HEK293 (cell line): Measurements from ENCODE around the gene LPAR2.

Source experiments
- CTCF ChIA-PET: fragments of 350-600 bp; formaldehyde crosslinking; extraction: SDS; loops from one replicate; lab custom pipeline; 2021; ENCODE audit warnings: antibody characterized with exemption; lab: Yijun Ruan, JAX
- POLR2A ChIA-PET: fragments of 300-600 bp; formaldehyde crosslinking; extraction: SDS; loops from one replicate; lab custom pipeline; 2020; ENCODE audit warnings: antibody characterized with exemption, inconsistent platforms; lab: Yijun Ruan, JAX
- H3K27ac ChIP-seq: fragments of 200-500 bp; sonication (Bioruptor generic); 2 replicates; pipeline ENCODE4 v1.5.1; 2014; ENCODE audit warnings: low read depth, low read length, control low read depth, inconsistent platforms; ENCODE audit errors: extremely low read depth
- H3K36me3 ChIP-seq, 2 experiments: fragments of 200-500 bp in 1 of 2; sonication (Bioruptor generic) in 1 of 2; 1 replicate in 1 of 2; 2 replicates in 1 of 2; pipeline ENCODE4 v1.5.1; 2014 to 2017; ENCODE audit warnings: inconsistent platforms in 2 of 2, low read length in 2 of 2; ENCODE audit not compliant: control insufficient read depth in 2 of 2, insufficient read depth in 1 of 2
- H3K4me1 ChIP-seq: fragments of 200-500 bp; sonication (Bioruptor generic); 2 replicates; pipeline ENCODE4 v1.5.1; 2014; ENCODE audit warnings: mild to moderate bottlenecking, low read length, inconsistent platforms; ENCODE audit not compliant: control insufficient read depth, insufficient read depth
- H3K4me3 ChIP-seq: 2 replicates; pipeline ENCODE4 v1.5.1; 2011; ENCODE audit warnings: low read depth, mild to moderate bottlenecking, control low read depth, low read length, moderate library complexity
- H3K9me3 ChIP-seq: fragments of 200-500 bp; sonication (Bioruptor generic); 2 replicates; pipeline ENCODE4 v1.5.1; 2014; ENCODE audit warnings: low read depth, low read length, inconsistent platforms; ENCODE audit not compliant: control insufficient read depth, insufficient read depth
- HOXC10 ChIP-seq: sonication (generic); formaldehyde crosslinking; IDR thresholded peaks from 2 replicates; pipeline ENCODE4 v1.8.1; 2023; ENCODE audit warnings: mild to moderate bottlenecking, missing genetic modification reagents
- KLF8 ChIP-seq: fragments of 450-650 bp; formaldehyde crosslinking; IDR thresholded peaks from 2 replicates; pipeline ENCODE4 v1.5.1; 2016; ENCODE audit warnings: missing biosample characterization, missing genetic modification characterization
- RBAK ChIP-seq: fragments of 450-650 bp; formaldehyde crosslinking; IDR thresholded peaks from 2 replicates; pipeline ENCODE4 v1.5.1; 2016; ENCODE audit warnings: missing biosample characterization, missing genetic modification characterization
- SP2 ChIP-seq: fragments of 450-650 bp; formaldehyde crosslinking; IDR thresholded peaks from 2 replicates; pipeline ENCODE4 v1.5.1; 2016; ENCODE audit warnings: missing biosample characterization, missing genetic modification characterization
- YY2 ChIP-seq: fragments of 450-650 bp; formaldehyde crosslinking; IDR thresholded peaks from 2 replicates; pipeline ENCODE4 v1.5.1; 2016; ENCODE audit warnings: missing biosample characterization, missing genetic modification characterization
- ZBTB1 ChIP-seq: fragments of 450-650 bp; formaldehyde crosslinking; IDR thresholded peaks from 2 replicates; pipeline ENCODE4 v1.5.1; 2016; ENCODE audit warnings: missing biosample characterization, missing genetic modification characterization
- ZBTB49 ChIP-seq: fragments of 450-650 bp; formaldehyde crosslinking; IDR thresholded peaks from 2 replicates; pipeline ENCODE4 v1.5.1; 2016; ENCODE audit warnings: missing biosample characterization, missing genetic modification characterization, low read depth
- ZEB2 ChIP-seq: fragments of 450-650 bp; formaldehyde crosslinking; IDR thresholded peaks from 2 replicates; pipeline ENCODE4 v1.5.1; 2016; ENCODE audit warnings: missing biosample characterization, missing genetic modification characterization
- ZNF2 ChIP-seq: fragments of 450-650 bp; formaldehyde crosslinking; IDR thresholded peaks from 2 replicates; pipeline ENCODE4 v1.5.1; 2016; ENCODE audit warnings: missing biosample characterization, missing genetic modification characterization
- ZNF239 ChIP-seq: fragments of 450-650 bp; formaldehyde crosslinking; IDR thresholded peaks from 2 replicates; pipeline ENCODE4 v1.5.1; 2016; ENCODE audit warnings: missing biosample characterization, missing genetic modification characterization
- ZNF24 ChIP-seq: fragments of 450-650 bp; formaldehyde crosslinking; IDR thresholded peaks from 2 replicates; pipeline ENCODE4 v1.5.1; 2016; ENCODE audit warnings: missing biosample characterization, missing genetic modification characterization
- ZNF274 ChIP-seq, 2 experiments: fragments of 200-500 bp in 1 of 2; fragments of 450-650 bp in 1 of 2; sonication (Bioruptor generic) in 1 of 2; formaldehyde crosslinking in 1 of 2; IDR thresholded peaks; 2 replicates each; pipeline versions ENCODE4 v1.5.1 to v1.6.1; 2014 to 2016; ENCODE audit warnings: borderline replicate concordance in 1 of 2, inconsistent platforms in 1 of 2, low read length in 1 of 2, missing biosample characterization in 1 of 2, missing genetic modification characterization in 1 of 2
- ZNF280D ChIP-seq: fragments of 450-650 bp; formaldehyde crosslinking; IDR thresholded peaks from 2 replicates; pipeline ENCODE4 v1.5.1; 2016; ENCODE audit warnings: missing biosample characterization, missing genetic modification characterization
- ZNF362 ChIP-seq: fragments of 450-650 bp; formaldehyde crosslinking; IDR thresholded peaks from 2 replicates; pipeline ENCODE4 v1.5.1; 2016; ENCODE audit warnings: missing biosample characterization, missing genetic modification characterization
- ZNF670 ChIP-seq: fragments of 450-650 bp; formaldehyde crosslinking; IDR thresholded peaks from 2 replicates; pipeline ENCODE4 v1.5.1; 2016; ENCODE audit warnings: missing biosample characterization, missing genetic modification characterization, low read depth
- ZNF707 ChIP-seq: fragments of 450-650 bp; formaldehyde crosslinking; IDR thresholded peaks from 2 replicates; pipeline ENCODE4 v1.5.1; 2016; ENCODE audit warnings: missing biosample characterization, missing genetic modification characterization
- ZSCAN18 ChIP-seq: fragments of 450-650 bp; formaldehyde crosslinking; IDR thresholded peaks from 2 replicates; pipeline ENCODE4 v1.5.1; 2016; ENCODE audit warnings: missing biosample characterization, missing genetic modification characterization
- TF ChIP-seq, protein P1 (sequence below): fragments of 450-650 bp; formaldehyde crosslinking; IDR thresholded peaks from 2 replicates; pipeline ENCODE4 v1.5.1; 2016; ENCODE audit warnings: missing biosample characterization, missing genetic modification characterization, borderline replicate concordance

LPAR2 gene

GRCh38 chr19:19592690-19593089 is 35.3 kb downstream of the LPAR2 start:
- no peak for TF ChIP-seq ZBTB1 (tag by site-specific recombination)
- TF ChIP-seq, protein P1, sequence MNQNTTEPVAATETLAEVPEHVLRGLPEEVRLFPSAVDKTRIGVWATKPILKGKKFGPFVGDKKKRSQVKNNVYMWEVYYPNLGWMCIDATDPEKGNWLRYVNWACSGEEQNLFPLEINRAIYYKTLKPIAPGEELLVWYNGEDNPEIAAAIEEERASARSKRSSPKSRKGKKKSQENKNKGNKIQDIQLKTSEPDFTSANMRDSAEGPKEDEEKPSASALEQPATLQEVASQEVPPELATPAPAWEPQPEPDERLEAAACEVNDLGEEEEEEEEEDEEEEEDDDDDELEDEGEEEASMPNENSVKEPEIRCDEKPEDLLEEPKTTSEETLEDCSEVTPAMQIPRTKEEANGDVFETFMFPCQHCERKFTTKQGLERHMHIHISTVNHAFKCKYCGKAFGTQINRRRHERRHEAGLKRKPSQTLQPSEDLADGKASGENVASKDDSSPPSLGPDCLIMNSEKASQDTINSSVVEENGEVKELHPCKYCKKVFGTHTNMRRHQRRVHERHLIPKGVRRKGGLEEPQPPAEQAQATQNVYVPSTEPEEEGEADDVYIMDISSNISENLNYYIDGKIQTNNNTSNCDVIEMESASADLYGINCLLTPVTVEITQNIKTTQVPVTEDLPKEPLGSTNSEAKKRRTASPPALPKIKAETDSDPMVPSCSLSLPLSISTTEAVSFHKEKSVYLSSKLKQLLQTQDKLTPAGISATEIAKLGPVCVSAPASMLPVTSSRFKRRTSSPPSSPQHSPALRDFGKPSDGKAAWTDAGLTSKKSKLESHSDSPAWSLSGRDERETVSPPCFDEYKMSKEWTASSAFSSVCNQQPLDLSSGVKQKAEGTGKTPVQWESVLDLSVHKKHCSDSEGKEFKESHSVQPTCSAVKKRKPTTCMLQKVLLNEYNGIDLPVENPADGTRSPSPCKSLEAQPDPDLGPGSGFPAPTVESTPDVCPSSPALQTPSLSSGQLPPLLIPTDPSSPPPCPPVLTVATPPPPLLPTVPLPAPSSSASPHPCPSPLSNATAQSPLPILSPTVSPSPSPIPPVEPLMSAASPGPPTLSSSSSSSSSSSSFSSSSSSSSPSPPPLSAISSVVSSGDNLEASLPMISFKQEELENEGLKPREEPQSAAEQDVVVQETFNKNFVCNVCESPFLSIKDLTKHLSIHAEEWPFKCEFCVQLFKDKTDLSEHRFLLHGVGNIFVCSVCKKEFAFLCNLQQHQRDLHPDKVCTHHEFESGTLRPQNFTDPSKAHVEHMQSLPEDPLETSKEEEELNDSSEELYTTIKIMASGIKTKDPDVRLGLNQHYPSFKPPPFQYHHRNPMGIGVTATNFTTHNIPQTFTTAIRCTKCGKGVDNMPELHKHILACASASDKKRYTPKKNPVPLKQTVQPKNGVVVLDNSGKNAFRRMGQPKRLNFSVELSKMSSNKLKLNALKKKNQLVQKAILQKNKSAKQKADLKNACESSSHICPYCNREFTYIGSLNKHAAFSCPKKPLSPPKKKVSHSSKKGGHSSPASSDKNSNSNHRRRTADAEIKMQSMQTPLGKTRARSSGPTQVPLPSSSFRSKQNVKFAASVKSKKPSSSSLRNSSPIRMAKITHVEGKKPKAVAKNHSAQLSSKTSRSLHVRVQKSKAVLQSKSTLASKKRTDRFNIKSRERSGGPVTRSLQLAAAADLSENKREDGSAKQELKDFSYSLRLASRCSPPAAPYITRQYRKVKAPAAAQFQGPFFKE: no peak
- no peak for TF ChIP-seq ZNF24 (tag by site-specific recombination)
- no peak for TF ChIP-seq ZEB2
- TF ChIP-seq ZSCAN18: no peak
- no peak for TF ChIP-seq ZBTB49 (tag by site-specific recombination)
- no peak for TF ChIP-seq ZNF362 (tag by site-specific recombination)
- no peak for TF ChIP-seq RBAK (tag by site-specific recombination)
- no peak for TF ChIP-seq ZNF274 (IDR thresholded peaks at IDR 0.05; ENCODE audit: low read length)
- no peak for TF ChIP-seq ZNF274 (tag by site-specific recombination; IDR thresholded peaks at IDR 0.05; ENCODE audit: borderline replicate concordance)
- TF ChIP-seq YY2: no peak
- TF ChIP-seq ZNF239: no peak
- no peak for TF ChIP-seq ZNF280D (tag by site-specific recombination)
- no peak for TF ChIP-seq ZNF2 (tag by site-specific recombination)
- no peak for TF ChIP-seq SP2 (tag by site-specific recombination)
- no peak for TF ChIP-seq KLF8 (tag by site-specific recombination)
- TF ChIP-seq ZNF670 (tag by site-specific recombination): no peak
- TF ChIP-seq ZNF707 (tag by site-specific recombination): no peak
- no peak for TF ChIP-seq HOXC10 (CRISPR knock-in tag)
- POLR2A ChIA-PET: no interaction called here

More at GRCh38 chr19:19592690-19593089, 35.3 kb downstream of the LPAR2 start:
- peaks cover 0 to 7% of the 10 kb centered on the region in 2 experiments; a peak in 1 of 3 replicates for H3K36me3 ChIP-seq
- CTCF ChIA-PET: no interaction called here
- H3K4me3 ChIP-seq: no peak overlapping the region
- no peaks in the 10 kb centered on the region for H3K4me1 ChIP-seq
- H3K9me3 ChIP-seq: no peaks in the 10 kb centered on the region
- no peak overlapping the region for H3K27ac ChIP-seq
